Activated CD4-positive, alpha-beta T cell treated with anti-CD3 and anti-CD28 coated beads, Interleukin-2, amount 50 U/mL, for 1 hour (primary cell): ENCODE results near the gene MLST8.
"Not testable (repeated sequence)": the region's sequence is repeated elsewhere in the genome, so short reads cannot be mapped to it uniquely, and the experiment has no call there.

Experiments used
- DNase-seq: peaks from one replicate; pipeline ENCODE4 v3.0.0-alpha.2; 2020

The MLST8 gene

GRCh38 chr16:2191446-2191706, 13.9 kb upstream of the MLST8 start:
- no peak for DNase-seq

GRCh38 chr16:2194166-2194834, 11.0 kb upstream of the MLST8 start:
- no peak for DNase-seq

- DNase-seq = peak; percentile 48
Measured at GRCh38 chr16:2194852-2195321, 10.4 kb upstream of the MLST8 start.

GRCh38 chr16:2195322-2196161, 9.7 kb upstream of the MLST8 start:
- no peak for DNase-seq

- no peak for DNase-seq
Measured at GRCh38 chr16:2196162-2196980, 8.9 kb upstream of the MLST8 start, which contains the start of gene CASKIN1. TSS of gene CASKIN1 (minus strand) at chr16:2196605. CDS start at chr16:2196432, 173 bp downstream.

GRCh38 chr16:2196981-2197511, 8.2 kb upstream of the MLST8 start:
- no peak for DNase-seq

- no peak for DNase-seq
Measured at GRCh38 chr16:2197765-2198164, 7.5 kb upstream of the MLST8 start.

- DNase-seq = no peak
Measured at GRCh38 chr16:2198283-2198682, 7.0 kb upstream of the MLST8 start.

- DNase-seq = no peak
Measured at GRCh38 chr16:2199095-2199494, 6.2 kb upstream of the MLST8 start.

GRCh38 chr16:2199621-2200139, 5.6 kb upstream of the MLST8 start:
- no peak for DNase-seq

- no peak for DNase-seq
Measured at GRCh38 chr16:2200313-2200712, 4.9 kb upstream of the MLST8 start.

GRCh38 chr16:2203119-2203688, 2.0 kb upstream of the MLST8 start:
- not testable (repeated sequence) for DNase-seq

GRCh38 chr16:2204416-2205103, 694 bp upstream of the MLST8 start:
- no peak for DNase-seq

GRCh38 chr16:2205967-2206313, 686 bp downstream of the MLST8 start:
- DNase-seq = no peak

GRCh38 chr16:2206420-2206779, 1.1 kb downstream of the MLST8 start:
- no peak for DNase-seq

- DNase-seq = no peak
Measured at GRCh38 chr16:2206780-2207433, 1.7 kb downstream of the MLST8 start.

GRCh38 chr16:2207872-2208271, 2.6 kb downstream of the MLST8 start:
- no peak for DNase-seq

GRCh38 chr16:2208308-2208707, 3.1 kb downstream of the MLST8 start:
- no peak for DNase-seq

GRCh38 chr16:2208772-2209171, 3.5 kb downstream of the MLST8 start:
- DNase-seq = no peak

GRCh38 chr16:2209258-2210008, 4.2 kb downstream of the MLST8 start:
- no peak for DNase-seq

GRCh38 chr16:2210009-2210332, 4.7 kb downstream of the MLST8 start:
- no peak for DNase-seq
